Activated CD4-positive, CD25-positive, alpha-beta regulatory T cell treated with anti-CD3 and anti-CD28 coated beads, Interleukin-2, amount 50 U/mL, for 16 hours (primary cell): ENCODE results near the gene ANKEF1.
"Not testable (repeated sequence)": the region's sequence is repeated elsewhere in the genome, so short reads cannot be mapped to it uniquely, and the experiment has no call there.

Experiments
- DNase-seq: peaks from one replicate; pipeline ENCODE4 v3.0.0-alpha.2; 2020; ENCODE audit warnings: low read depth, low spot score

Gene ANKEF1

GRCh38 chr20:10032269-10032668 lies 2.5 kb upstream of the ANKEF1 start:
- DNase-seq: not testable (repeated sequence)

GRCh38 chr20:10033905-10034650 lies 709 bp upstream of the ANKEF1 start:
- DNase-seq: no peak

- DNase-seq: not testable (repeated sequence)
Observed at GRCh38 chr20:10036321-10036720, 1.5 kb downstream of the ANKEF1 start.

- DNase-seq: no peak
Observed at GRCh38 chr20:10040070-10040975, 5.5 kb downstream of the ANKEF1 start.

- DNase-seq: no peak
Observed at GRCh38 chr20:10042086-10042485, 7.3 kb downstream of the ANKEF1 start.

- no peak for DNase-seq
Observed at GRCh38 chr20:10047427-10047826, 12.6 kb downstream of the ANKEF1 start.

- no peak for DNase-seq
Observed at GRCh38 chr20:10051185-10051584, 16.4 kb downstream of the ANKEF1 start.

- no peak for DNase-seq
Observed at GRCh38 chr20:10059006-10059405, 24.2 kb downstream of the ANKEF1 start.

GRCh38 chr20:10060226-10060625 lies 25.4 kb downstream of the ANKEF1 start:
- no peak for DNase-seq

- no peak for DNase-seq
Observed at GRCh38 chr20:10061641-10062040, 26.9 kb downstream of the ANKEF1 start.

GRCh38 chr20:10063482-10063881 lies 28.7 kb downstream of the ANKEF1 start:
- DNase-seq: no peak

- no peak for DNase-seq
Observed at GRCh38 chr20:10064611-10065010, 29.8 kb downstream of the ANKEF1 start.

GRCh38 chr20:10065154-10065833 lies 30.5 kb downstream of the ANKEF1 start:
- no peak for DNase-seq

GRCh38 chr20:10067321-10067720 lies 32.5 kb downstream of the ANKEF1 start:
- no peak for DNase-seq

- no peak for DNase-seq
Observed at GRCh38 chr20:10074513-10074912, 39.7 kb downstream of the ANKEF1 start.

GRCh38 chr20:10075606-10076005 lies 40.8 kb downstream of the ANKEF1 start:
- DNase-seq: no peak

- DNase-seq: no peak
Observed at GRCh38 chr20:10076126-10077080, 41.6 kb downstream of the ANKEF1 start.

- no peak for DNase-seq
Observed at GRCh38 chr20:10077081-10077471, 42.3 kb downstream of the ANKEF1 start.

- DNase-seq: no peak
Observed at GRCh38 chr20:10077886-10078285, 43.1 kb downstream of the ANKEF1 start.

GRCh38 chr20:10078403-10078802 lies 43.6 kb downstream of the ANKEF1 start:
- DNase-seq: no peak

- DNase-seq: no peak
Observed at GRCh38 chr20:10079964-10080363, 45.2 kb downstream of the ANKEF1 start.
